ENCODE data around the gene LIM2.
A peak's percentile ranks its signal among the peaks of the same experiment; 100 is the strongest.
"Not testable (repeated sequence)": the region's sequence is repeated elsewhere in the genome, so short reads cannot be mapped to it uniquely, and the experiment has no call there.

LIM2 gene

GRCh38 chr19:51415187-51415586 lies 27.4 kb upstream of the LIM2 start:
- no peak for DNase-seq
- Histone ChIP-seq H3K27me3 (peaks cover 0 to 41% of the 10 kb centered on the region in 2 donors), H3K9me3 (no peaks in the 10 kb centered on the region), H3K36me3 (no peaks in the 10 kb centered on the region), H3K27ac (no peak overlapping the region), H3K4me1 (no peaks in the 10 kb centered on the region), H3K4me3 (no peak overlapping the region)
- no peak for TF ChIP-seq CTCF (IDR thresholded peaks at IDR 0.05)
- intact Hi-C loops (cut with DNase I; ENCODE audit: low total_unique reads) = no loop called here

GRCh38 chr19:51410950-51411748 lies 23.4 kb upstream of the LIM2 start:
- no peaks in the 10 kb centered on the region for H3K36me3 ChIP-seq
- no peak for DNase-seq
- peaks cover 0 to 21% of the 10 kb centered on the region in 2 donors for H3K27me3 ChIP-seq
- H3K4me1 ChIP-seq = no peaks in the 10 kb centered on the region
- no peak overlapping the region for H3K4me3 ChIP-seq
- H3K9me3 ChIP-seq = no peaks in the 10 kb centered on the region
- no peak for TF ChIP-seq CTCF (IDR thresholded peaks at IDR 0.05)
- intact Hi-C loops (cut with DNase I; ENCODE audit: low total_unique reads) = no loop called here
- H3K27ac ChIP-seq = no peak overlapping the region

- Histone ChIP-seq H3K36me3 (no peaks in the 10 kb centered on the region), H3K27me3 (peaks cover 0 to 12% of the 10 kb centered on the region in 2 donors), H3K9me3 (peaks cover 0 to 2% (median 0%) of the 10 kb centered on the region in 3 donors), H3K4me3 (no peak overlapping the region), H3K4me1 (no peaks in the 10 kb centered on the region), H3K27ac (no peak overlapping the region)
- DNase-seq = no peak
- intact Hi-C loops (cut with DNase I; ENCODE audit: low total_unique reads) = no loop called here
- TF ChIP-seq CTCF (IDR thresholded peaks at IDR 0.05) = peak; percentile 21 to 31
These were observed 19.8 kb upstream of the LIM2 start for GRCh38 chr19:51407511-51408131.

- intact Hi-C loops (cut with DNase I; ENCODE audit: low total_unique reads) = no loop called here
- no peak for DNase-seq
- Histone ChIP-seq H3K27ac (no peak overlapping the region), H3K36me3 (no peaks in the 10 kb centered on the region), H3K4me3 (no peak overlapping the region), H3K27me3 (peaks cover 0 to 4% of the 10 kb centered on the region in 2 donors), H3K9me3 (peaks cover 0 to 9% (median 0%) of the 10 kb centered on the region in 3 donors), H3K4me1 (no peaks in the 10 kb centered on the region)
- TF ChIP-seq CTCF (IDR thresholded peaks at IDR 0.05) = no peak
These were observed 14.3 kb upstream of the LIM2 start for GRCh38 chr19:51402117-51402516.

- DNase-seq; intact Hi-C loops (cut with DNase I; ENCODE audit: low total_unique reads); H3K4me3 ChIP-seq; H3K27ac ChIP-seq; H3K36me3 ChIP-seq; H3K9me3 ChIP-seq; H3K27me3 ChIP-seq; H3K4me1 ChIP-seq: not testable (repeated sequence)
These were observed 12.2 kb upstream of the LIM2 start for GRCh38 chr19:51399936-51400335.

GRCh38 chr19:51399231-51399630 lies 11.5 kb upstream of the LIM2 start:
- H3K36me3 ChIP-seq = no peaks in the 10 kb centered on the region
- no peak overlapping the region for H3K27ac ChIP-seq
- no peak for DNase-seq
- H3K9me3 ChIP-seq = peaks cover 0 to 9% (median 0%) of the 10 kb centered on the region in 3 donors
- intact Hi-C loops (cut with DNase I; ENCODE audit: low total_unique reads) = no loop called here
- H3K4me3 ChIP-seq = no peak overlapping the region
- no peaks in the 10 kb centered on the region for H3K27me3 ChIP-seq
- peaks cover 0 to 7% (median 5%) of the 10 kb centered on the region in 4 donors for H3K4me1 ChIP-seq
- TF ChIP-seq CTCF (IDR thresholded peaks at IDR 0.05) = no peak
